Muscle of back (tissue), 11 donors: ENCODE measurements around the gene ZFR. TPM values are rescaled to one million over a fixed set of nuclear protein-coding genes. Genes with fewer than 3 reads are reported as not detected.
A peak's percentile ranks its signal among the peaks of the same experiment; 100 is the strongest.

Experiments
- DNase-seq, 3 donors: peaks; one replicate each; pipeline versions ENCODE4 v3.0.0 to v3.0.0-alpha.2; 2013
- polyA plus RNA-seq, 10 donors: library from polyadenylated mRNA; unstranded; fragments of 120-200 nt; gene quantifications; one replicate each; pipeline ENCODE4 v1.2.1, GENCODE V29; 2013; ENCODE audit not compliant: insufficient read length in 10 of 10

ZFR gene
- polyA plus RNA-seq, 10 donors, result 66.2 to 95.1 (median 80.9) TPM

- DNase-seq, result no peak
These were observed 78.9 kb downstream of the ZFR start for GRCh38 chr5:32365623-32366022.

- no peak for DNase-seq
These were observed 81.5 kb downstream of the ZFR start for GRCh38 chr5:32363030-32363429.

GRCh38 chr5:32362527-32362926, 82.0 kb downstream of the ZFR start:
- no peak for DNase-seq

GRCh38 chr5:32360906-32361305, 83.6 kb downstream of the ZFR start:
- no peak for DNase-seq

- DNase-seq, result no peak
These were observed 85.9 kb downstream of the ZFR start for GRCh38 chr5:32358611-32359010.

- DNase-seq, result no peak
These were observed 86.9 kb downstream of the ZFR start for GRCh38 chr5:32357658-32358057.

GRCh38 chr5:32355686-32356085, 88.9 kb downstream of the ZFR start:
- DNase-seq, result peak in 1 of 3 donors; percentile 19

- DNase-seq, result no peak
These were observed 91.1 kb downstream of the ZFR start for GRCh38 chr5:32353420-32353819.

GRCh38 chr5:32352685-32353084, 91.9 kb downstream of the ZFR start:
- no peak for DNase-seq

- no peak for DNase-seq
These were observed 97.7 kb downstream of the ZFR start for GRCh38 chr5:32346869-32347268.

GRCh38 chr5:32343058-32343672, 101.4 kb downstream of the ZFR start:
- DNase-seq, result no peak

- no peak for DNase-seq
These were observed 101.9 kb downstream of the ZFR start for GRCh38 chr5:32342656-32343055.

GRCh38 chr5:32339878-32340277, 104.7 kb downstream of the ZFR start:
- no peak for DNase-seq

- peak in 1 of 3 donors; percentile 6 for DNase-seq
These were observed 105.3 kb downstream of the ZFR start for GRCh38 chr5:32339198-32339597.

GRCh38 chr5:32332966-32333365, 111.6 kb downstream of the ZFR start:
- no peak for DNase-seq

- no peak for DNase-seq
These were observed 112.2 kb downstream of the ZFR start for GRCh38 chr5:32332361-32332760.

- no peak for DNase-seq
These were observed 112.6 kb downstream of the ZFR start for GRCh38 chr5:32331935-32332274.

- DNase-seq, result no peak
These were observed 113.2 kb downstream of the ZFR start for GRCh38 chr5:32331217-32331934.

GRCh38 chr5:32330126-32330971, 114.2 kb downstream of the ZFR start:
- no peak for DNase-seq

GRCh38 chr5:32329395-32329834, 115.1 kb downstream of the ZFR start:
- DNase-seq, result peak; percentile 33 to 70 (median 52)

GRCh38 chr5:32326216-32326772, 118.2 kb downstream of the ZFR start:
- DNase-seq, result no peak

GRCh38 chr5:32325616-32326015, 118.9 kb downstream of the ZFR start:
- no peak for DNase-seq
